Neutrophil (primary cell): ENCODE results near the gene PLCG1.

Experiments used
- H3K27ac ChIP-seq: fragments of 200-600 bp; sonication (generic); 2 replicates; pipeline ENCODE4 v1.5.1; 2016; ENCODE audit warnings: mild to moderate bottlenecking, moderate library complexity
- H3K27me3 ChIP-seq: fragments of 200-600 bp; sonication (generic); 2 replicates; pipeline ENCODE4 v1.6.0; 2016; ENCODE audit warnings: mild to moderate bottlenecking
- H3K36me3 ChIP-seq: fragments of 200-600 bp; sonication (generic); 2 replicates; pipeline ENCODE4 v1.5.1; 2017
- H3K4me1 ChIP-seq, 2 experiments: fragments of 200-600 bp in 1 of 2; sonication (generic) in 1 of 2; 1 replicate in 1 of 2; 2 replicates in 1 of 2; pipeline versions ENCODE4 v1.5.1 to v1.6.1; 2013 to 2016; ENCODE audit warnings: low read depth in 1 of 2, low read length in 1 of 2, mild to moderate bottlenecking in 1 of 2, moderate library complexity in 1 of 2; ENCODE audit not compliant: control insufficient read depth in 1 of 2, insufficient read depth in 1 of 2
- H3K4me3 ChIP-seq, 2 experiments: fragments of 200-600 bp in 1 of 2; sonication (generic) in 1 of 2; 1 replicate in 1 of 2; 2 replicates in 1 of 2; pipeline ENCODE4 v1.5.1; 2013 to 2016; ENCODE audit warnings: low read depth in 1 of 2, low read length in 1 of 2, mild to moderate bottlenecking in 1 of 2, moderate library complexity in 1 of 2
- H3K9me3 ChIP-seq: fragments of 200-600 bp; sonication (generic); 2 replicates; pipeline ENCODE4 v1.5.1; 2016
- TF ChIP-seq, protein P1 (sequence below): fragments of 200-600 bp; sonication (generic); IDR thresholded peaks from 2 replicates; pipeline ENCODE4 v1.5.1; 2016; ENCODE audit warnings: antibody characterized with exemption

Gene PLCG1

DNA sequence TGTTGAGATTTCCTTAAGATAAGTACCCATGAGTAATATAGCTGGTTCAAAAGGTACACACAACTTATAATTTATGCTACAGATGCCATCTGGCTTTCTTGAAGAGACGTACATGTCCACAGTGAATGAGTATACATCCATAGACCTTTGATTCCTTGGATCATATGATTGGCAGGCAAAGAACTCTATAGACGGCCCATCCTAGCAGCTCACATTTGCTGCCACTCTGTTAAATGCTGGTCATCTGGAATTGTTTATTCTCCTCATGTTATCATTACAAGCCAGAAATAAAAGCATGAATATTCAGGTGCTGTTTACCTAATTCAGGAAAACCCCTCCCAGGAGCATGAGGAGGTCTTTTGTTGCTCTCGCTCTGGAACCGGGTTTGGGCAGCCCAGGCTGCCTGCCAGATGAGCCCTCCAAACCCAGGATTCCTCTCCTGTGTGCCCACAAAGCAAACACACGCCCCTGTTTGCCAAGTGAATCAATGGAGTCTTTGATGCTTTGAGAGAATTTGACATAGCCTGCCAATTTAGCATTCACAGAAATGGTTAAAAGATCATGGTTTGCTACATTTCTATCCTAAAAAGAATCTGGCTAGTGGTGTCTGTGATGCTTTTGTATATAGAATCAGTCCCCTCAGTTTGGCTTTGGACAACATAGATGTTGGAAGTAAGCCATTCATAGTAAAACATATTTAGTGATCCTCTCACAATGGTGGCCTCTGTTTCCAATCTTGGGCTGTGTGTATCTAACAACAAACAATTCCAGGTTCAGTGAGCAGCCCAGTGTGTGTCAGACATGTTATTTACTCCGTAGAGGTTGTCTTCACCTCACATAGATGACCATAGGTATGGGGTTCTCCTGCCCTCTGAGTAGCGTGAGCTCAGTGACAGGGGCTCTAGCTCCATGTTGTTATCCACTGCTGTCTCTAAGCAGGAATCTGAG, 17.5 kb upstream of the PLCG1 start:
- no peak overlapping the region for H3K4me3 ChIP-seq
- no peaks in the 10 kb centered on the region for H3K27me3 ChIP-seq
- TF ChIP-seq, protein P1, sequence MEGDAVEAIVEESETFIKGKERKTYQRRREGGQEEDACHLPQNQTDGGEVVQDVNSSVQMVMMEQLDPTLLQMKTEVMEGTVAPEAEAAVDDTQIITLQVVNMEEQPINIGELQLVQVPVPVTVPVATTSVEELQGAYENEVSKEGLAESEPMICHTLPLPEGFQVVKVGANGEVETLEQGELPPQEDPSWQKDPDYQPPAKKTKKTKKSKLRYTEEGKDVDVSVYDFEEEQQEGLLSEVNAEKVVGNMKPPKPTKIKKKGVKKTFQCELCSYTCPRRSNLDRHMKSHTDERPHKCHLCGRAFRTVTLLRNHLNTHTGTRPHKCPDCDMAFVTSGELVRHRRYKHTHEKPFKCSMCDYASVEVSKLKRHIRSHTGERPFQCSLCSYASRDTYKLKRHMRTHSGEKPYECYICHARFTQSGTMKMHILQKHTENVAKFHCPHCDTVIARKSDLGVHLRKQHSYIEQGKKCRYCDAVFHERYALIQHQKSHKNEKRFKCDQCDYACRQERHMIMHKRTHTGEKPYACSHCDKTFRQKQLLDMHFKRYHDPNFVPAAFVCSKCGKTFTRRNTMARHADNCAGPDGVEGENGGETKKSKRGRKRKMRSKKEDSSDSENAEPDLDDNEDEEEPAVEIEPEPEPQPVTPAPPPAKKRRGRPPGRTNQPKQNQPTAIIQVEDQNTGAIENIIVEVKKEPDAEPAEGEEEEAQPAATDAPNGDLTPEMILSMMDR, result no peak
- peaks cover 4% of the 10 kb centered on the region for H3K9me3 ChIP-seq
- H3K27ac ChIP-seq, result no peak overlapping the region
- no peaks in the 10 kb centered on the region for H3K4me1 ChIP-seq
- H3K36me3 ChIP-seq, result peaks cover 100% of the 10 kb centered on the region

GRCh38 chr20:41121399-41121798, 15.9 kb upstream of the PLCG1 start:
- H3K4me1 ChIP-seq, result no peaks in the 10 kb centered on the region
- no peaks in the 10 kb centered on the region for H3K9me3 ChIP-seq
- H3K36me3 ChIP-seq, result peaks cover 100% of the 10 kb centered on the region
- no peaks in the 10 kb centered on the region for H3K27me3 ChIP-seq
- H3K4me3 ChIP-seq, result no peak overlapping the region
- TF ChIP-seq, protein P1, result no peak
- H3K27ac ChIP-seq, result no peak overlapping the region

GRCh38 chr20:41123631-41124030, 13.7 kb upstream of the PLCG1 start:
- no peaks in the 10 kb centered on the region for H3K9me3 ChIP-seq
- H3K27me3 ChIP-seq, result no peaks in the 10 kb centered on the region
- peaks cover 78% of the 10 kb centered on the region for H3K36me3 ChIP-seq
- no peak overlapping the region for H3K4me3 ChIP-seq
- H3K27ac ChIP-seq, result no peak overlapping the region
- no peaks in the 10 kb centered on the region for H3K4me1 ChIP-seq
- TF ChIP-seq, protein P1, result no peak

GRCh38 chr20:41124451-41125094, 12.8 kb upstream of the PLCG1 start:
- no peak overlapping the region for H3K27ac ChIP-seq
- no peaks in the 10 kb centered on the region for H3K4me1 ChIP-seq
- TF ChIP-seq, protein P1, result no peak
- H3K9me3 ChIP-seq, result no peaks in the 10 kb centered on the region
- peaks cover 69% of the 10 kb centered on the region for H3K36me3 ChIP-seq
- H3K4me3 ChIP-seq, result no peak overlapping the region
- no peaks in the 10 kb centered on the region for H3K27me3 ChIP-seq

- Histone ChIP-seq H3K4me1 (no peaks in the 10 kb centered on the region), H3K27ac (no peak overlapping the region), H3K36me3 (peaks cover 57% of the 10 kb centered on the region), H3K4me3 (no peak overlapping the region), H3K27me3 (no peaks in the 10 kb centered on the region), H3K9me3 (no peaks in the 10 kb centered on the region)
- TF ChIP-seq, protein P1, result no peak
These were observed 11.5 kb upstream of the PLCG1 start for GRCh38 chr20:41125530-41126457.
